ENCODE data around the gene EPHB2. TPM values are rescaled to one million over a fixed set of nuclear protein-coding genes. Genes with fewer than 3 reads are reported as not detected.

Gene EPHB2
- total RNA-seq, 4 donors from 2014 or later, result 0.32 to 4.0 (median 1.7) TPM

DNA sequence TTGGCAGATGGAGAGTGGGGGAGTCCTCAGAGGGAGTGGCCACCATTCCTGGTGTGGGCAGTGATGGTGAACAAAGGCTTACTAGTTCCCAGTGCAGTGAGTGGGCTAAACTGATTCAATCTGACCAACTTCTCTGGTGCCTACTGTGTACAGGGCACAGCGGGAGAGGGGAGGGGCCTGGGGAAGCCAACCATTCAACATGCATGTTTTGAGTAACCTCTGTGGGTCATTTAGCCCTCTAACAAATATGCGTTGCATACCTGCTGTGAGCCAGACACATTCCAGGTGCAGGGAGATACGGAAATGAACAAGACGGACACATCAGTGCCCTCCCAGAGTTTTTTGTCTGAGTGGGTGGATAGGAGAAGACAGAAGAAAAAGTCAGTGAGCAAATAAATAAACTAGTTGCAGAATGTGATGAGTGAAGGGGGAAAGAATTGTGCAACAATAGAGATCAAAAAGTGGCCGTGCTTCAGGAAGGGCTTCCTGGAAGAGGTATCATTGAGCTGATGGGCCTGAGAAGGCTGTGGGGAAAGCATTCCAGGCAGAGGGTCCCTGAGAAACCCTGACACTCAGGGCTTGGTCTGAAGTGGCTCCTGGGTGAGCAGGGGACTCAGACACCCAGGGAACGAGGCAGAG lies 78.8 kb downstream of the EPHB2 start:
- Histone ChIP-seq H3K9me3 (no peaks in the 10 kb centered on the region), H3K4me3 (no peak overlapping the region), H3K36me3 (no peaks in the 10 kb centered on the region), H3K27ac (no peak overlapping the region), H3K27me3 (no peaks in the 10 kb centered on the region), H3K4me1 (peaks cover 20% of the 10 kb centered on the region)
- 81% methylated on average over 6 of the region's 6 CpGs for WGBS
- TF ChIP-seq, protein P1, sequence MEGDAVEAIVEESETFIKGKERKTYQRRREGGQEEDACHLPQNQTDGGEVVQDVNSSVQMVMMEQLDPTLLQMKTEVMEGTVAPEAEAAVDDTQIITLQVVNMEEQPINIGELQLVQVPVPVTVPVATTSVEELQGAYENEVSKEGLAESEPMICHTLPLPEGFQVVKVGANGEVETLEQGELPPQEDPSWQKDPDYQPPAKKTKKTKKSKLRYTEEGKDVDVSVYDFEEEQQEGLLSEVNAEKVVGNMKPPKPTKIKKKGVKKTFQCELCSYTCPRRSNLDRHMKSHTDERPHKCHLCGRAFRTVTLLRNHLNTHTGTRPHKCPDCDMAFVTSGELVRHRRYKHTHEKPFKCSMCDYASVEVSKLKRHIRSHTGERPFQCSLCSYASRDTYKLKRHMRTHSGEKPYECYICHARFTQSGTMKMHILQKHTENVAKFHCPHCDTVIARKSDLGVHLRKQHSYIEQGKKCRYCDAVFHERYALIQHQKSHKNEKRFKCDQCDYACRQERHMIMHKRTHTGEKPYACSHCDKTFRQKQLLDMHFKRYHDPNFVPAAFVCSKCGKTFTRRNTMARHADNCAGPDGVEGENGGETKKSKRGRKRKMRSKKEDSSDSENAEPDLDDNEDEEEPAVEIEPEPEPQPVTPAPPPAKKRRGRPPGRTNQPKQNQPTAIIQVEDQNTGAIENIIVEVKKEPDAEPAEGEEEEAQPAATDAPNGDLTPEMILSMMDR (IDR thresholded peaks at IDR 0.05), result no peak
- TF ChIP-seq POLR2AphosphoS5 (IDR thresholded peaks at IDR 0.05), result no peak
- TF ChIP-seq POLR2A (IDR thresholded peaks at IDR 0.05), result no peak
- DNase-seq (ENCODE audit: low spot score in 2 of 2), result no peak

DNA sequence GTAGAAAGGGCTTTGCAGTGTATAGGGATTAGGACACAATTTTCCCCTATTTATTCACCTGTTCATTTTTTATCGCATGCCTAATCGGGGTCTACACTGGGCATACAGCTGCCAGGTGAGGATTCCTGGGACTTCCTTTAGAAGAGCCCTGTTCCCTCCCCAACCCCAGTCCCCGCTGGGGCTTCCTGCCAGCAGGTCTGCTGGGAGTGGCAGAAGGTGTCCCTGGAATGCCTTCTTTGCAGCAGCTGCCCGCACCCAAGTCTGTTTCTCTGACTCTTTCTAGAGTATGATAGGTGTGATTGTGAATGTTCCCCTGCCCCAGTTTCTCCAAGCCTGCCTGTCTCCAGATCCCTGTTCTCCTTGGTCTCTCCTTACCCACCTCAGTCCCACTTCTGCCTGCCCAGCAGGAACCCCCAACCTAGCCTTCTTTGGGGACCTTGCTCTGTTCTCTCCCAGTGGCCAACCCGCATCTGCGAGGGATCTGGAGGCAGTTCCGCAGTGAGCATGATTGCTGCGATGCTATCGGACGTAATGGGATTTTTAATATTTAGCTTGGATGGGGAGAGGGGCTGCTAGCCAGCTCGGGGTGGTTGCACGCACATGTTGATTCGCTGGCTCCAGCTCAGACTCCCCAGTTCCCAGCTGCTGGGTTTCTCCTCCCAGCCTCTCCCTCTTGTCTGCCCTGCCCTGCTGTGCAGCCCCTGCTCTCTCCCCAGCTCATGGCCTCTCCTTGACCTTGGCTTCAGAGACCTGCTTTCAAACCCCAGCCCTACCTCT lies 79.8 kb downstream of the EPHB2 start:
- no peaks in the 10 kb centered on the region for H3K27me3 ChIP-seq
- peaks cover 29% of the 10 kb centered on the region for H3K4me1 ChIP-seq
- WGBS, result 56% methylated on average over 13 of the region's 13 CpGs
- TF ChIP-seq, protein P1 (IDR thresholded peaks at IDR 0.05), result no peak
- TF ChIP-seq POLR2AphosphoS5 (IDR thresholded peaks at IDR 0.05) (no peak), EP300 (IDR thresholded peaks at IDR 0.05) (no peak)
- DNase-seq (ENCODE audit: low spot score in 2 of 2), result no peak
- H3K9me3 ChIP-seq, result no peaks in the 10 kb centered on the region
- no peaks in the 10 kb centered on the region for H3K36me3 ChIP-seq
- H3K4me3 ChIP-seq, result no peak overlapping the region
- no peak overlapping the region for H3K27ac ChIP-seq

DNA sequence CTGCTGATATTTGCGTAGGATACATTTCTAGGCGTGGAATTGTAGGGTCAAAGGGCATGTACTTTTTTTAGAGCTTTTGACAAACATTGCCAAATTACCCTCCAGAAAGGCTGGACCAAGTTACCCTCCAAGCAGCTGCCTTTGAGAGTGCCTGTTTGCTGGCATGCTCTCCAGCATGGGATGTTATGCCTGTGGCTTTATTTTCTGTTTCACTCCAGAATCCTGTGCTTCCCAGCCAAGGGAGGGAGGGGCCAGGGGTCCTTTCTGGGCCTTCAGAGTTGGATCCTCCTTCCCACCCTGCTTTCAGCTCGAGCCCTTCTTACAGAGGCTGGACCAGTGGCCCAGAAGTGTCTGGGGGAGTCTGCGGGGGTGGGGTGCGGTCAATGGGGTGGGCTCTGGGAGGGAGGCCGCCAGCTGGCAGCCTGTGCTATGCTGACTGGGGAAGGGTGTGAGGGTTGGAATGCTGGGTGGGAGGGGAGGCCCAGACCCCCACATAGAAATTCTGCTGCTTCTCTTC lies 81.2 kb downstream of the EPHB2 start:
- Histone ChIP-seq H3K4me3 (no peak overlapping the region), H3K9me3 (no peaks in the 10 kb centered on the region), H3K36me3 (no peaks in the 10 kb centered on the region), H3K27ac (no peak overlapping the region), H3K27me3 (no peaks in the 10 kb centered on the region), H3K4me1 (peaks cover 29% of the 10 kb centered on the region)
- TF ChIP-seq POLR2A (IDR thresholded peaks at IDR 0.05) (no peak), POLR2AphosphoS5 (IDR thresholded peaks at IDR 0.05) (no peak), EP300 (IDR thresholded peaks at IDR 0.05) (no peak)
- TF ChIP-seq, protein P1 (IDR thresholded peaks at IDR 0.05), result no peak
- 75% methylated on average over 4 of the region's 6 CpGs for WGBS
- DNase-seq (ENCODE audit: low spot score in 2 of 2), result no peak

DNA sequence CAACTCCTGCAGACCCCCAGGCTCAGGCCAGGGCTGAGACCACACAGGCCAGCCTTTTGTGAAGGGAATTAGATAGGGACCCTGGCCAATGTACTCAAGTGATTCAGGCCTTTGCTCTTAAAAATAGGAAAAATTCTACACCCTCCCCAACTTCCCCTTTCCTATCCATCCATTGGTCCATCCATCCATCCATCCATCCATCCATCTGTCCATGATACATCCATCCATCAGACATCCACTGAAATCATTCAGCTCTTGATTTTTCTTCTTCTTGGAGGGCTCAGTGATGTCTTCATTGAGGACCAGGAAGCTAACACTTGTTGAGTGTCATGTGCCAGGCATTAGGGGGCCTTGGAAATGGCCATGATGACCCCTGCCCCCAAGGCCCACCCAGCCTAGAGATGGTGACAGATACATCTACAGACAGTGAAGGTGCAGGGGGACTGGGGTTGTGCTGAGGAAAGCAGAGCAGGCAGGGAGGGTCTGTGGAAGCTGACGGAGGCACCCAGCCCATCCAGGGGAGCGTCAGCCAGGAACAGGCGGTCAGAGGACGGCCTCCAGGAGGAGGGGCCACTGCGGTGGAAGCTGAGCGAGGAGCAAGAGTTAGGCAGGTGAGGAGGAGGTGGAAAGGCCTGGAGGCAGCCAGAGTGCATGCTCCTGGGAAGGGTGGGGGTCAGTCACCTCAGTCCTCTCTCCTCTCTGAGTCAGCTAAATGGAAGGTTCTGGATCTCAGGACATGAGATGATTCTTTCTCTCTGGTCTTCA lies 81.9 kb downstream of the EPHB2 start:
- Histone ChIP-seq H3K27me3 (no peaks in the 10 kb centered on the region), H3K4me1 (peaks cover 29% of the 10 kb centered on the region), H3K4me3 (no peak overlapping the region), H3K36me3 (no peaks in the 10 kb centered on the region), H3K27ac (no peak overlapping the region), H3K9me3 (no peaks in the 10 kb centered on the region)
- DNase-seq (ENCODE audit: low spot score in 2 of 2), result no peak
- WGBS, result 88% methylated on average over 6 of the region's 6 CpGs
- TF ChIP-seq, protein P1 (IDR thresholded peaks at IDR 0.05), result no peak

DNA sequence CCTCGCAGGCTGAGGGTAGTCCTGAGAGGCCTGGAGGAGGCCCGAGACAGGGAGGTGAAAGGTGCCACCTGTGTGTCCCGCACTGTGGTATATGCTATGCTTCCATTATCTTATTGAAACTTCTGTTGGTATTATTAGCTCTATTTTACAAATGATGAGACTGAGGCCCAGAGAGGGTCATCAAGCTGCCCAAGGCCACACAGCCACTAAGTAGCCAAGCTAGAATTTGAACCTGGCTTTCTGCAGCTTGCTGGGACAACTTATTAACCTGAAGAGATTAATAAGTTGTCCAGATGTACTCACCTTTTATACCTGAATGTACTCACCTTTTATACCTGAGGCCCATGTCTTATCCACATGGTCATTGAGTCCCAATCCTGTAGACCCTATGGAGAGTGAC lies 83.0 kb downstream of the EPHB2 start:
- DNase-seq (ENCODE audit: low spot score in 2 of 2), result no peak
- Histone ChIP-seq H3K4me1 (peaks cover 23% of the 10 kb centered on the region), H3K27ac (no peak overlapping the region), H3K27me3 (no peaks in the 10 kb centered on the region), H3K9me3 (no peaks in the 10 kb centered on the region), H3K4me3 (no peak overlapping the region), H3K36me3 (no peaks in the 10 kb centered on the region)
- TF ChIP-seq POLR2AphosphoS5 (IDR thresholded peaks at IDR 0.05), result no peak
- TF ChIP-seq, protein P1 (IDR thresholded peaks at IDR 0.05), result no peak
- 92% methylated on average over 3 of the region's 3 CpGs for WGBS

All from suprapubic skin (tissue), 4 donors.